HG02571 (cell line): Measurements from ENCODE around the gene IGSF9.

Experiments
- ATAC-seq: cut with Tn5 transposase; IDR thresholded peaks from one replicate; pipeline ENCODE4 v1.9.1; 2021; ENCODE audit warnings: mild to moderate bottlenecking, moderate library complexity; ENCODE audit not compliant: unreplicated experiment

The IGSF9 gene, protein sequence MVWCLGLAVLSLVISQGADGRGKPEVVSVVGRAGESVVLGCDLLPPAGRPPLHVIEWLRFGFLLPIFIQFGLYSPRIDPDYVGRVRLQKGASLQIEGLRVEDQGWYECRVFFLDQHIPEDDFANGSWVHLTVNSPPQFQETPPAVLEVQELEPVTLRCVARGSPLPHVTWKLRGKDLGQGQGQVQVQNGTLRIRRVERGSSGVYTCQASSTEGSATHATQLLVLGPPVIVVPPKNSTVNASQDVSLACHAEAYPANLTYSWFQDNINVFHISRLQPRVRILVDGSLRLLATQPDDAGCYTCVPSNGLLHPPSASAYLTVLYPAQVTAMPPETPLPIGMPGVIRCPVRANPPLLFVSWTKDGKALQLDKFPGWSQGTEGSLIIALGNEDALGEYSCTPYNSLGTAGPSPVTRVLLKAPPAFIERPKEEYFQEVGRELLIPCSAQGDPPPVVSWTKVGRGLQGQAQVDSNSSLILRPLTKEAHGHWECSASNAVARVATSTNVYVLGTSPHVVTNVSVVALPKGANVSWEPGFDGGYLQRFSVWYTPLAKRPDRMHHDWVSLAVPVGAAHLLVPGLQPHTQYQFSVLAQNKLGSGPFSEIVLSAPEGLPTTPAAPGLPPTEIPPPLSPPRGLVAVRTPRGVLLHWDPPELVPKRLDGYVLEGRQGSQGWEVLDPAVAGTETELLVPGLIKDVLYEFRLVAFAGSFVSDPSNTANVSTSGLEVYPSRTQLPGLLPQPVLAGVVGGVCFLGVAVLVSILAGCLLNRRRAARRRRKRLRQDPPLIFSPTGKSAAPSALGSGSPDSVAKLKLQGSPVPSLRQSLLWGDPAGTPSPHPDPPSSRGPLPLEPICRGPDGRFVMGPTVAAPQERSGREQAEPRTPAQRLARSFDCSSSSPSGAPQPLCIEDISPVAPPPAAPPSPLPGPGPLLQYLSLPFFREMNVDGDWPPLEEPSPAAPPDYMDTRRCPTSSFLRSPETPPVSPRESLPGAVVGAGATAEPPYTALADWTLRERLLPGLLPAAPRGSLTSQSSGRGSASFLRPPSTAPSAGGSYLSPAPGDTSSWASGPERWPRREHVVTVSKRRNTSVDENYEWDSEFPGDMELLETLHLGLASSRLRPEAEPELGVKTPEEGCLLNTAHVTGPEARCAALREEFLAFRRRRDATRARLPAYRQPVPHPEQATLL

DNA sequence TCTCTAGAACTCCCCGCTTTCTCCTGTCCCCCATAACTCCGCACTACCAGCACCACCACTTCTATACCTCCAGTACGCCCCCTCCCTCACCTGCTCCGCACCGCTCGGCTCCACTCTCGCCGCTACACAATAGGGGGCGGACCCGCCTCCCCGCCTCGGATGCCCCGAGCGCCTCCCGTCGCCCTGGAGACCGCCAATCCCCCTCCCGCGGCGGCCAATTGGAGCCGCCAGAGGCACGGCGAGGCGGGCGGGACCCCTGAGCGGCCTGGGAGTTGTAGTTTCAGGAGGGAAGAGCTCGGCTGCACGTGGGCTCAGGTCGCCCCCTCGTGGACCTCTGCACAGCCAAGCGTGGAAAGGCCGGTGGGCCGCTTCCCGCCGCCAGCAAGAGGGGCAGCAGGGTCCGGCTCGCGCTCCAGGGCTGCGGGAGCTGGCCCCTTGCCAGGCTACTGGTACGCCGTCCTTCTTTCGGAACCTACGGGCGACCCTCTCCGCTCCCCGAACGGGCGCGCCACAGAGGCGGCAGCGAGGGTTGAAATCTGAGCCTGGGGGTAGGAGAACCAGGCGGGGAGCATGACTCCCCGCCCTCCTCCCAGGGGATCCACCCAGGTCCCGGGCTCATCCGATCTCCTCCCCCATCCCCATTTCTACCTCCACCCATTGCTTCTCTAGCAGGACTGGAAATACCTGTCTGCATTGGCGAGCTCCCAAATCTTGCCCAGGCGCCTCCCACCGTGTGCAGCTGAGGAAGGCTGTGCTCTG lies at the start of gene IGSF9:
IGSF9 (minus strand) TSS at position 131 of the 759 bp plus-strand sequence. CDS start 2,159 bp downstream, outside the sequence.
- no peak for ATAC-seq

DNA sequence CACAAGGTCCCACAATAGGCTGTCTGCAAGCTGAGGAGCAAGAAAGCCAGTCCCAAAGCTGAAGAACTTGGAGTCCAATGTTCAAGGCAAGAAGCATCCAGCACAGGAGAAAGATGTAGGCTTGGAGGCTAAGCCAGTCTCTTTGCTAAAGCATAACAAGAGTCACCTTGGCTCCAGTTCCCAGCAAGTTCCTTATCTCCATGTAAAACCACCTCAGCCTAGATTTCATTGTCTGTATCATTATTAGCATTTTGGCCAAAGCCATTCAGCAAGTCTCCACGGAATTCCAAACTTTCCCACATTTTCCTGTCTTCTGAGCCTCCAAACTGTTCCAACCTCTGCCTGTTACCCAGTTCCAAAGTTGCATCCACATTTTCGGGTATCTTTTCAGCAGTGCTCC lies 49.5 kb upstream of the IGSF9 start:
- ATAC-seq, result no peak

DNA sequence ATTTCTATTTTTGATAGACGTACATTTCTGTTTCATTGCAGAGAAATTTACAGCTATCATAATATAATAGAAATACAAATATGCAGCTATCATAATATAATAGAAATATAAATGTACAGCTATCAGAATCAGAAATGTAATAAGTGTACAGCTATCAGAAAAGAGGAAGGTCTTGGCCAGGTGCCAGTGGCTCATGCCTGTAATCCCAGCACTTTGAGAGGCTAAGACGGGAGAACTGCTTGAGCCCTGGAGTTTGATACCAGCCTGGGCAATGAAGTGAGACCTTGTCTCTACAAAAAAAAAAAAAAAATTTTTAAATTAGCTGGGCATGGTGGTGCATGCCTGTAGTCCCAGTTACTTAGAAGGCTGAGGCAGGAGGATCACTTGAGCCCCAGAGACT lies 48.5 kb upstream of the IGSF9 start:
- no peak for ATAC-seq

GRCh38 chr1:159992161-159992560 lies 46.7 kb upstream of the IGSF9 start:
- no peak for ATAC-seq

- no peak for ATAC-seq
These were observed 46.1 kb upstream of the IGSF9 start for GRCh38 chr1:159991513-159991912.

DNA sequence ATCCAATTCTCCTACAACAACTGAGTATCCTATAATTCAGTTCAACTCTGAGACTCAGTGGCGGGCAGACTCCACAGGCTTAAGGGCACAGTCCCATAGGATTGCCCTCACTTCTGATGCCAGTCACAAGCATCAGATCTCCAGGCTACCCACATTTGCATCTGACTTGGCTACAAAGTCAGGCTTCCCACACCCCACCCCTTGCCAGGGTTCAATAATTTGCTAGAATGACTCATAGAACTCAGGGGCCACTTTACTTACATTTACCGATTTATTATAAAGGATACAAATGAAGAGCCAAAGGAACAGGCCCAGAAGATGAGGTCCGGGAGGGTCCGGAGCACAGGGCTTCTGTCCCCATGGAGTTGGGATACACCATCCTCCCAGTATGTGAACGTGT lies 44.6 kb upstream of the IGSF9 start:
- no peak for ATAC-seq

GRCh38 chr1:159989581-159989980 lies 44.2 kb upstream of the IGSF9 start:
- ATAC-seq, result no peak

DNA sequence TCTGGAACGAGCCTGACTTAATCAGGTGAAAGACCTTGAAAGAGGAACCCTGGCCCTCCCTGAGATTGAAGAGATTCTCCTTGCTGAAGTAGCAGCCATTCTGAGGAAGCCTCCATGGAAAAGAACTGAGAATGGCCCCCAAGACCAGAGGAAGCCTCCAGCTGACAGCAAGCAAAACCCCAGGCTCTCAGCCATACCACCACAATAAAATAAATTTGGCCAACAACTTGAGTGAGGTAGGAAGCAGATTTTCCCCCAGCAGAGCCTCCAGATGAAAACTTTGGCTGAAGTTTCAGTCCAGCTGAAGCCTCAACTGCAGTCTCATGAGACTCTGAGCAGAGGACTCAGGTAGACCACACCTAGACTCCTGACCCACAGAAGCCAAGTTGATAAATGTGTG lies 42.6 kb upstream of the IGSF9 start:
- no peak for ATAC-seq

DNA sequence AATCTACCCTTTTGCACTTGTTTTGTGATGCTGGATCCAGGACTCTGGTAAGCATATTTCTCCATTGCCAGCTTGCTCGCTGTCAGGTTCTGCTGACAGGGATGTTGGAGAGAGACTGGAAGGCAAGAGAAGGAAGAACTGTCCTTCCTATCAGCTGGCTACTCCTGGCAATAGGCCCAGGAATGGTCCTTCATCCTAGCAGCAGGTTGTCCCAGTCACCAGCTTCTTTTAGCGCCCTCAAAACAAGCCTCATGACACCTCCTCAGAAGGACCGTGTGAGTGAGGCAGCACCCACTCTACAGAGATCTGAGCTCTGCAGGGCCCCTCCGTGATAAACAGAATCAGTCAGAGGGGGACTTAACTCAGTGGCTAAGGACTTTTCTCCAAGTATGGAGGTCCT lies 41.8 kb upstream of the IGSF9 start:
- no peak for ATAC-seq

DNA sequence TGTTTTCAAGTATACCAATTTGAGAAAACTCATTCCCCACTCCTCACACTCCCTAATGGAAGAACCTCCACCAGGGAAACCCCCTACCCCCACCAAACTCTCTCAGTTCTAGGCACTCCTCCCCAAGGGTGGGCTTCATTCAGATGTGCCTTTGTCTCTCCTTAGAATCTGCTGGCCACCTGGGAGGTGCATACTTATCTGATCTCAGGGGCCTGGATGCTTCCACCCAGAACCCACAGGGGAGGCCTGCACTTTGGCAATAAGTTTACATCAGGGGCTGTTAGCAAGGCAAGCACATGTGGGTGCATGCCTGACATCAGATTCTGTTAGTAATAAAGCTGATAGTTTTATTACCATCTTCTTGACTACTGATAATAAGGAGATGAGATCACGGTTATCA lies 41.1 kb upstream of the IGSF9 start:
- ATAC-seq, result no peak

GRCh38 chr1:159986093-159986492 lies 40.7 kb upstream of the IGSF9 start:
- no peak for ATAC-seq

GRCh38 chr1:159985473-159985872 lies 40.1 kb upstream of the IGSF9 start:
- ATAC-seq, result no peak

GRCh38 chr1:159983681-159984080 lies 38.3 kb upstream of the IGSF9 start:
- no peak for ATAC-seq

DNA sequence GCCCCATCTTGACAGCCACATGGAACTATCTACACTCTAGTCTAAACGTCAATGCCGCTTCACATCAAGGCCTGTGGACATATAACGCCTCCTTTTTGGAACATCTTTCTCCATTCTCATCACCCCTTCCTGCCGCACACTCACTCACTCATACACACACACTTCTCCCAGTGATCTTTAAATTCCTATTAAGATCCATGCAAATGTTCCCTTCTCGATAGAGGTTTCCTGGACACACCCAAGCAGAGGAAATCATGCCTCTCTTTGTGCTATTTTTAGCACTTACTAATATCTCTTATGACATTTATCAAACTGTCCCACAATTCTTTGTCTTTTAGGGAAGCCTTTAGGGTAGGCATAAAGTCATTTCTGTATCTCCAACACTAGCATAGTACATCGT lies 36.9 kb upstream of the IGSF9 start:
- ATAC-seq, result no peak

GRCh38 chr1:159981351-159982055 lies 36.1 kb upstream of the IGSF9 start:
- ATAC-seq, result no peak

GRCh38 chr1:159980786-159981185 lies 35.4 kb upstream of the IGSF9 start:
- ATAC-seq, result no peak

DNA sequence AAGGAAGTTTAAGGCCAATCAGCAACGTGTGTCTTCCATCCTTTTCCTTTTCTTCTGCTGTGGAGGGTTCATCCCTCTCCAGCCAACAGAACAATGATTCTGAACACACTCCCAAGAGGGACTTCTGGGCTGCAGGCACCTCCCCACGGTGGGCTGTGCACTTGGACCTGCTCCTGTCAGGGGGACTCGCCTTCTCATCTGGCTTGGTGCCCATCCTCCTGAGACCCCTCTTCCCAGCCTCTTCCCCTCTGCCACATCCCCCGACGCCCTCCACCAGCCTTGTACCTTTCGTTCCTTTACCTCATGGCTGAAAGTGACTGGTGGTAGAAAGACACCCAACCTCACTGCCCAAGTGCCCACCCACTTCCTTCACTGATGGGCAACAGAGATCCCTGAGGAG lies 34.7 kb upstream of the IGSF9 start:
- ATAC-seq, result no peak

DNA sequence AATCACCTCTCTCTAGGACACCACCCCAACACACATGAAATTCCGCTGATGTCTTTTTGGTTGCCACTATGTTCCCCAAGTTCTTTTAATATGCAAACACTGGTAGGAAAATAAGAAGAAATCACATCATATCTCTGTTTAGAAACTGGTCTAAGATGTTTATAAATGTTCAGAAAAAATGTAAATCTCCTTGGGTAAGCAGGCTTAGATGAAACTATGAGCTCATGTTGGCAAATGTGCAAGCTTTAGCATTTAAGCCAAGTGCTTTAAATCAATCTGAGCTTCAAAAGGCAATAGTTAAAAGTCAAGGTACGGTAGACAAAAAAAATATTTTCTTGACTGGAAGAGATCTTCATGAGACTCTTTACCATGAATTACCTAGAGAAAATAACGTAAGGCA lies 33.8 kb upstream of the IGSF9 start:
- no peak for ATAC-seq

- ATAC-seq, result no peak
These were observed 32.6 kb upstream of the IGSF9 start for GRCh38 chr1:159978107-159978398.

DNA sequence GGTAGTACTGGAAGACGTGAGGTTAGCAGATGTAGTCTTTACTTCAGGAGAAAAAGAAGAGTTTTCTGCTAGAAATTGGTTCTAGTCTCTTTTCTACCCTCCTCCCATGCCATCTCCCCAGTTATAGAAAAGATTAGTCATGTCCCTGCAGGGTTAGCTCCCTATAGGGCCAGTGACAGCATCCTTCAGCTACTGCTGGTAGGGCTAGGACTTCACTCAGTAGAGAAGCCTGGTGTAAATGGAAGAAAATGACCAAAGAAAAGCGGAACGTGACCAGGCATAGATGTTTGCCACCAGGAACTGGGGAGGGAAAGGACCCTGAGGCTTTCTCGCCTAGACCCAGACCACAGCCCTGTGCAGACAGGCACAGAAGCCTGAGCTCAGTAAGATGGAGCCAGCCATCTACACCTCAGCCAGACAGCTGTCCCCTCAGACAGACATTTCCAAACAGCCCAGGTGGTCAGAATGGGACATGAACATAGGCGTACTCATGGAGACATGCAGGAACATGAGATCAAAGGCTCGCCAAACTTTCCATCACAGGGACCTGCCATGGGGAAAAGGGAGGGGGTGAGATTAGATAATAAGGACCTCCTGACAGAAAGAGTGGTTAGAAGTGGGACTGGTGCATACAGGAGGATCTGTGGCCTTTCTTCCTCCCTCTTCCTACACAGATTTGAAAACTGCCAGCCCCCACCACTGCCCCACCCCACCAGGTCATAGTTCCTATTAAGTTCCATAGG lies 32.1 kb upstream of the IGSF9 start:
- ATAC-seq, result no peak
